Mesendoderm (in vitro differentiated cells): ENCODE measurements around the gene OVOL1.

Experiments
- DNase-seq: peaks from one replicate; pipeline ENCODE4 v3.0.0; 2013
- H2AK5ac ChIP-seq: 2 replicates; pipeline ENCODE4 v1.6.1; 2013; ENCODE audit warnings: low read length, inconsistent platforms
- H2BK120ac ChIP-seq: 2 replicates; pipeline ENCODE4 v1.6.1; 2013; ENCODE audit warnings: low read depth, mild to moderate bottlenecking, low read length, moderate library complexity, mixed read lengths
- H2BK15ac ChIP-seq: replicated peaks from 2 replicates; pipeline ENCODE4 v1.6.1; 2013; ENCODE audit warnings: low read depth, mild to moderate bottlenecking, moderate library complexity
- H2BK5ac ChIP-seq: 2 replicates; pipeline ENCODE4 v1.6.1; 2013; ENCODE audit warnings: low read length, inconsistent platforms
- H3K18ac ChIP-seq: 2 replicates; pipeline ENCODE4 v1.6.1; 2013; ENCODE audit warnings: mild to moderate bottlenecking, low read length, mixed read lengths
- H3K23ac ChIP-seq: one replicate; pipeline ENCODE4 v1.6.1; 2013; ENCODE audit warnings: low read length
- H3K27ac ChIP-seq: 2 replicates; pipeline ENCODE4 v1.5.1; 2013; ENCODE audit warnings: low read depth, mild to moderate bottlenecking, inconsistent platforms, low read length, moderate library complexity
- H3K27me3 ChIP-seq: 2 replicates; pipeline ENCODE4 v1.6.1; 2013; ENCODE audit warnings: low read length, control low read depth, mild to moderate bottlenecking, inconsistent platforms; ENCODE audit not compliant: insufficient read depth, poor library complexity
- H3K36me3 ChIP-seq: 2 replicates; pipeline ENCODE4 v1.6.1; 2013; ENCODE audit warnings: low read length, inconsistent platforms; ENCODE audit not compliant: control insufficient read depth, insufficient read depth
- H3K4ac ChIP-seq: one replicate; pipeline ENCODE4 v1.6.1; 2013; ENCODE audit warnings: low read depth, mild to moderate bottlenecking, low read length, moderate library complexity
- H3K4me1 ChIP-seq: 2 replicates; pipeline ENCODE4 v1.6.1; 2013; ENCODE audit warnings: low read depth, low read length, inconsistent platforms; ENCODE audit not compliant: control insufficient read depth
- H3K4me2 ChIP-seq: 2 replicates; pipeline ENCODE4 v1.6.1; 2013; ENCODE audit warnings: low read length
- H3K4me3 ChIP-seq: 2 replicates; pipeline ENCODE4 v1.5.1; 2013; ENCODE audit warnings: mild to moderate bottlenecking, low read length
- H3K56ac ChIP-seq: one replicate; pipeline ENCODE4 v1.6.1; 2013; ENCODE audit warnings: low read length
- H3K79me1 ChIP-seq: 2 replicates; pipeline ENCODE4 v1.6.1; 2013; ENCODE audit warnings: low read length, inconsistent platforms
- H3K79me2 ChIP-seq: 2 replicates; pipeline ENCODE4 v1.6.1; 2013; ENCODE audit warnings: mild to moderate bottlenecking, low read length; ENCODE audit not compliant: control insufficient read depth, insufficient read depth
- H3K9ac ChIP-seq: 2 replicates; pipeline ENCODE4 v1.6.1; 2013; ENCODE audit warnings: low read length, inconsistent platforms
- H4K5ac ChIP-seq: one replicate; pipeline ENCODE4 v1.6.1; 2013; ENCODE audit warnings: low read length
- H4K8ac ChIP-seq: one replicate; pipeline ENCODE4 v1.6.1; 2013; ENCODE audit warnings: low read depth, mild to moderate bottlenecking, control low read depth, low read length, moderate library complexity
- WGBS: extraction: QIAGEN DNeasy Blood & Tissue Kit; methylation state at CpG from one replicate; pipeline ENCODE4 v1.1.7; 2013; ENCODE audit warnings: low lambda C conversion rate, missing lambda C conversion rate; ENCODE audit not compliant: insufficient coverage; ENCODE audit errors: extremely low coverage; 5-methylcytosine and 5-hydroxymethylcytosine counted together

The OVOL1 gene

GRCh38 chr11:65773784-65774411 lies 13.0 kb upstream of the OVOL1 start:
- Histone ChIP-seq H3K4me2 (no peak overlapping the region), H4K5ac (no peak overlapping the region), H3K4me1 (no peaks in the 10 kb centered on the region), H3K18ac (no peak overlapping the region), H3K79me2 (no peaks in the 10 kb centered on the region), H3K23ac (no peak overlapping the region), H2BK5ac (no peak overlapping the region), H4K8ac (no peak overlapping the region), H3K9ac (no peak overlapping the region), H3K79me1 (no peaks in the 10 kb centered on the region), H2BK15ac (no peak overlapping the region), H3K36me3 (no peaks in the 10 kb centered on the region), H3K27me3 (no peaks in the 10 kb centered on the region), H2AK5ac (no peak overlapping the region), H3K56ac (no peak overlapping the region), H2BK120ac (no peak overlapping the region), H3K27ac (no peak overlapping the region), H3K4me3 (no peak overlapping the region), H3K4ac (no peak overlapping the region)
- no CpG with 5 or more reads among the region's 8 CpGs for WGBS
- DNase-seq: no peak

GRCh38 chr11:65774525-65775306 lies 12.1 kb upstream of the OVOL1 start:
- no peak overlapping the region for H2BK15ac ChIP-seq
- H3K36me3 ChIP-seq: no peaks in the 10 kb centered on the region
- H2BK5ac ChIP-seq: no peak overlapping the region
- no peaks in the 10 kb centered on the region for H3K4me1 ChIP-seq
- H3K56ac ChIP-seq: no peak overlapping the region
- H3K27me3 ChIP-seq: no peaks in the 10 kb centered on the region
- H3K23ac ChIP-seq: no peak overlapping the region
- no peak overlapping the region for H3K4ac ChIP-seq
- H4K8ac ChIP-seq: no peak overlapping the region
- no peak overlapping the region for H3K4me2 ChIP-seq
- H2BK120ac ChIP-seq: no peak overlapping the region
- H3K18ac ChIP-seq: no peak overlapping the region
- H4K5ac ChIP-seq: no peak overlapping the region
- no peak overlapping the region for H3K27ac ChIP-seq
- no peak for DNase-seq
- H2AK5ac ChIP-seq: no peak overlapping the region
- no peak overlapping the region for H3K4me3 ChIP-seq
- no peaks in the 10 kb centered on the region for H3K79me1 ChIP-seq
- no peaks in the 10 kb centered on the region for H3K79me2 ChIP-seq
- H3K9ac ChIP-seq: no peak overlapping the region
- no CpG with 5 or more reads among the region's 9 CpGs for whole genome bisulfite sequencing

DNA sequence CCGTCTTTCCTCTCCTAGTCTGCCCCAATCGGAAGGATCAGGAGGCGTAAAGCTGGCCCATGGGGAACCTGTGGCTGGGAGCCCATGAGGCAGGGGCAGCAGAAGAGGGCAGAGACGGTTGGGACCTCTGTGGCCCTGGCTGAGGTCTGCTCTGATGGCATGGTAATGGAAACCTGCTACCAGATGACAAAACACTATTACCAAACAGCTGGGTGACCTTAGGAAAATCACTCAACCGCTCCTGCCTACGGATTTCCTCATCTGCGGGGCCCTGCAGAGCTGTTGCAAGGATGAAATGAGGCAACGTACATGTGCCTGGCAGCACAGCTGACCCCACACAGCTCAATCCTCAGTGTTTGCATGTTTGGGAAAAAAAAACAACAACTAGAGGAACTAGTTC lies 10.7 kb upstream of the OVOL1 start:
- DNase-seq: no peak
- H3K79me2 ChIP-seq: no peaks in the 10 kb centered on the region
- no peak overlapping the region for H2AK5ac ChIP-seq
- no peak overlapping the region for H3K4me3 ChIP-seq
- no peak overlapping the region for H3K27ac ChIP-seq
- no peak overlapping the region for H4K5ac ChIP-seq
- H3K4me1 ChIP-seq: no peaks in the 10 kb centered on the region
- no peaks in the 10 kb centered on the region for H3K36me3 ChIP-seq
- no peak overlapping the region for H3K18ac ChIP-seq
- no peak overlapping the region for H2BK5ac ChIP-seq
- no peak overlapping the region for H3K9ac ChIP-seq
- H3K79me1 ChIP-seq: no peaks in the 10 kb centered on the region
- no peak overlapping the region for H4K8ac ChIP-seq
- H3K27me3 ChIP-seq: no peaks in the 10 kb centered on the region
- no peak overlapping the region for H3K56ac ChIP-seq
- no peak overlapping the region for H2BK15ac ChIP-seq
- no peak overlapping the region for H3K23ac ChIP-seq
- no peak overlapping the region for H3K4ac ChIP-seq
- H2BK120ac ChIP-seq: no peak overlapping the region
- no CpG with 5 or more reads among the region's 8 CpGs for WGBS
- H3K4me2 ChIP-seq: no peak overlapping the region

DNA sequence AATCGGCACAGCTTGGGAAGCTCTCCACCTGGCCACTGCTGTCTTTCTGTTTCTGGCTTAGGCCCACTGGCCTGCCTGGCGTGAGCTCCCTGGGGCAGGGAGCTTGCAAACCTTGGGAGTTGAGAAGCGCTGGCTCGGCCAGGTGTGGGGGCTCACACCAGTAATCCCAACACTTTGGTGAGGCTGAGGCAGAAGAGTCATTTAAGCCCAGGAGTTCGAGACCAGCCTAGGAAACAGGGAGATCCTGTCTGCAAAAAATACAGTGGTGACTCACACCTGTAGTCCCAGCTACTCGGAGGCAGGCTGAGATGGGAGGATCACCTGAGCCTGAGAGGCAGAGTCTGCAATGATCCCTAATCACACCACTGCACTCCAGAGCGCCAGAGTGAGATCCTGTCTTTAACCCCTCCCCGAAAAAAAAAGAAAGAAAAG lies 10.1 kb upstream of the OVOL1 start:
- Histone ChIP-seq H3K79me2 (no peaks in the 10 kb centered on the region), H2AK5ac (no peak overlapping the region)
- no peak for DNase-seq

DNA sequence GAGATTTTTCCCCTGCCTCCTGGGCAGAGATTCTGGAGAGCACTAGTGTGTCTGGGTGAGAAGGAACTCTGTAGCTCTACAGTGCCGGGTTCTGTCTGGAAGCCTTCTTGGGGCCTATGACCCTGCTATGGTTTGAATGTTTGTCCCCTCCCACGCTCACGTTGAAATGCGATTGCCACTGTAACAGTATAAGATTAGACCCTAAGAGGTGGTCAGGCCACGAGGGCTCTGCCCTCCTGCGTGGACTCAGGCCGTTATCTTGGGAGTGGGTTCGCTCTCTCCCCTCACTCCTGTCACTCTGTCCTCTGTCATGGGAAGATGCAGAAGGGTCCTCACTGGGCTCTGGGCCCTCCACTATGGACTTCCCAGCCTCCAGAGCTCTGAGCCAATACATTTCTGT lies 9.6 kb upstream of the OVOL1 start:
- no peak overlapping the region for H3K18ac ChIP-seq
- no peak for DNase-seq
- H2BK5ac ChIP-seq: no peak overlapping the region
- no peak overlapping the region for H3K4me2 ChIP-seq
- H3K27me3 ChIP-seq: no peaks in the 10 kb centered on the region
- no peak overlapping the region for H4K5ac ChIP-seq
- no peak overlapping the region for H3K4me3 ChIP-seq
- H3K36me3 ChIP-seq: no peaks in the 10 kb centered on the region
- H3K23ac ChIP-seq: no peak overlapping the region
- H2AK5ac ChIP-seq: no peak overlapping the region
- no peaks in the 10 kb centered on the region for H3K79me2 ChIP-seq
- WGBS: no CpG with 5 or more reads among the region's 8 CpGs
- H4K8ac ChIP-seq: no peak overlapping the region
- H3K4ac ChIP-seq: no peak overlapping the region
- no peak overlapping the region for H2BK120ac ChIP-seq
- no peak overlapping the region for H3K27ac ChIP-seq
- no peak overlapping the region for H2BK15ac ChIP-seq
- no peak overlapping the region for H3K56ac ChIP-seq
- H3K79me1 ChIP-seq: no peaks in the 10 kb centered on the region
- H3K4me1 ChIP-seq: no peaks in the 10 kb centered on the region
- no peak overlapping the region for H3K9ac ChIP-seq

More for the DNA sequence above, 10.1 kb upstream of the OVOL1 start:
- Histone ChIP-seq H3K4me3 (no peak overlapping the region), H2BK5ac (no peak overlapping the region), H3K79me1 (no peaks in the 10 kb centered on the region), H3K27me3 (no peaks in the 10 kb centered on the region), H3K4me2 (no peak overlapping the region), H4K5ac (no peak overlapping the region), H3K4me1 (no peaks in the 10 kb centered on the region), H3K18ac (no peak overlapping the region), H3K4ac (no peak overlapping the region), H2BK15ac (no peak overlapping the region), H3K9ac (no peak overlapping the region), H4K8ac (no peak overlapping the region), H3K23ac (no peak overlapping the region), H2BK120ac (no peak overlapping the region), H3K56ac (no peak overlapping the region), H3K36me3 (no peaks in the 10 kb centered on the region), H3K27ac (no peak overlapping the region)
- WGBS: no CpG with 5 or more reads among the region's 8 CpGs
